OCI-LY7 (cell line): Measurements from ENCODE around the gene ZNF407.

Source experiments
- EZH2phosphoT487 ChIP-seq: fragments of 200-600 bp; sonication (generic); IDR thresholded peaks from 2 replicates; pipeline ENCODE4 v1.6.1; 2018; ENCODE audit warnings: low read depth, borderline replicate concordance, mild to moderate bottlenecking, mixed run types, antibody characterized with exemption, low read length, moderate library complexity, mixed read lengths
- TF ChIP-seq, protein P1 (sequence below): fragments of 200-600 bp; sonication (generic); conservative IDR thresholded peaks from 2 replicates; pipeline ENCODE4 v1.5.1; 2014; ENCODE audit warnings: mild to moderate bottlenecking, antibody characterized with exemption, low read length, moderate library complexity, mixed read lengths

- TF ChIP-seq, protein P1, sequence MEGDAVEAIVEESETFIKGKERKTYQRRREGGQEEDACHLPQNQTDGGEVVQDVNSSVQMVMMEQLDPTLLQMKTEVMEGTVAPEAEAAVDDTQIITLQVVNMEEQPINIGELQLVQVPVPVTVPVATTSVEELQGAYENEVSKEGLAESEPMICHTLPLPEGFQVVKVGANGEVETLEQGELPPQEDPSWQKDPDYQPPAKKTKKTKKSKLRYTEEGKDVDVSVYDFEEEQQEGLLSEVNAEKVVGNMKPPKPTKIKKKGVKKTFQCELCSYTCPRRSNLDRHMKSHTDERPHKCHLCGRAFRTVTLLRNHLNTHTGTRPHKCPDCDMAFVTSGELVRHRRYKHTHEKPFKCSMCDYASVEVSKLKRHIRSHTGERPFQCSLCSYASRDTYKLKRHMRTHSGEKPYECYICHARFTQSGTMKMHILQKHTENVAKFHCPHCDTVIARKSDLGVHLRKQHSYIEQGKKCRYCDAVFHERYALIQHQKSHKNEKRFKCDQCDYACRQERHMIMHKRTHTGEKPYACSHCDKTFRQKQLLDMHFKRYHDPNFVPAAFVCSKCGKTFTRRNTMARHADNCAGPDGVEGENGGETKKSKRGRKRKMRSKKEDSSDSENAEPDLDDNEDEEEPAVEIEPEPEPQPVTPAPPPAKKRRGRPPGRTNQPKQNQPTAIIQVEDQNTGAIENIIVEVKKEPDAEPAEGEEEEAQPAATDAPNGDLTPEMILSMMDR = no peak
- no peak for TF ChIP-seq EZH2phosphoT487
Observed at GRCh38 chr18:74758995-74759394, 161.3 kb downstream of the ZNF407 start.
